GM18511 (cell line): ENCODE results near the gene SLC6A19.

Experiments
- ATAC-seq: cut with Tn5 transposase; IDR thresholded peaks from one replicate; pipeline ENCODE4 v1.9.1; 2021; ENCODE audit warnings: mild to moderate bottlenecking, moderate library complexity; ENCODE audit not compliant: unreplicated experiment

Gene SLC6A19

GRCh38 chr5:1165864-1166263 lies 35.5 kb upstream of the SLC6A19 start:
- ATAC-seq: no peak

GRCh38 chr5:1166370-1166769 lies 35.0 kb upstream of the SLC6A19 start:
- ATAC-seq: no peak

DNA sequence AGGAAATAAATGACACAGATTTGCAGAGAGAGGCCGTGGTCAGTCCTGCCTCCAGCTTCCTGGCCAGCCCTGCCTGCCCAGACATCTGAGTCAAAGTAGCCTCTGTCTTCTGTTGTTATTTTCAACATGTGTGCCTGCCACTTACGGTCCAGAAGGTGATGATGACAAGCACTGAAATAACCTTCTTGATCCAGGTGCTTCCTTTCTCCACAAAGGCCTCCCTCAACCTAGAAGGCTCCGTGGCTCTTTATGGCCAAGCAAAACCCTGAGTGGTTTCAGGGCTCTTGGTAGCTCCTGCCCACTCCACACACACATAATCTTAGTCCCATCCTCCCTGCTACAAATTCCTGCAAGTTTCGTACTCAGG lies 34.1 kb upstream of the SLC6A19 start:
- peak; percentile 9 for ATAC-seq

DNA sequence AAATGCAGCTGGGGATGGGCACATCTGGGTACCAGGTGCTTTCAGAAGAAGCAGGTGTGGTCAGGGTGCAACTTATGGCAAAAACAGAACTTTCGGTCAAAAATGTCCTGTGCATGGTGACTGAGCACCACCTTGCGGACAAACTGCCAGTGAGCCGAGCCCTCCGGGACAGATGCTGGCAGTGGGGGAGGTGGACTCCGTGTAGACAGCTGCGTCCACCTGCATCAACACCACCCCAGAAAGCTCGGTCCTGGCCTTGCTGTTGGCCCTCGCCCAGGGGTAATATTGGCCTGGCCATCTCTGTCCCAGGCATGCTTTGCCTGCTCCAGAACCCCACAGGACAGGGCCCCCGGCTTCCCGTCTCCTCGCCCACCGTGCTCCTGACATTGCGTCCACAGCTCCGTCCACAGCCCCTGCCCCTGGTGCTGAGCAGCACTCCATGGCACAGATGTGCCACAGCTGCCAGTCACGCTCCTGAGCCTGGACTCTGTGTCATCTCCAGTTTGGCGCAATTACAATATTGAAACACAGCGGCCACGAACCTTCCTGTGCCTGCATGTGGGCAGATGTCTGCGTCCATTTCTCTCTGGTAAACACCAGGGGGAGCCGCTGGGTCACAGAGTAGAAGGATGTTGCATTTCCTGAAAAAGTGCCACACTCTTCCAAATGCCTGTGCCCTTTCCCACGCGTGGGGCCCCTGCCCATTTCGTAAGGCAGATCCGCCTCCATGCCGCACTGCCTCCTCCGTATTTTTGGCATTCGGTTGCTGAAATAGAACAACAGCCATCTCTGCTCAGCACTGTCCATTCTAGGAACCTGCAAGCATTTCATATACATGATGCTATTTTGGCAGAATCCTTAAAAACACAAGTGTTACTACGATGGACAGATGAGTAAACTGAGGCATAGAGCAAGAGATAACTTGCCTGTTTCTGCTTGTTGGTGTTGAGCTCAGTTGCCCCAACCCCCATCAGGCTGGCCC lies 33.4 kb upstream of the SLC6A19 start:
- peak; percentile 79 for ATAC-seq

DNA sequence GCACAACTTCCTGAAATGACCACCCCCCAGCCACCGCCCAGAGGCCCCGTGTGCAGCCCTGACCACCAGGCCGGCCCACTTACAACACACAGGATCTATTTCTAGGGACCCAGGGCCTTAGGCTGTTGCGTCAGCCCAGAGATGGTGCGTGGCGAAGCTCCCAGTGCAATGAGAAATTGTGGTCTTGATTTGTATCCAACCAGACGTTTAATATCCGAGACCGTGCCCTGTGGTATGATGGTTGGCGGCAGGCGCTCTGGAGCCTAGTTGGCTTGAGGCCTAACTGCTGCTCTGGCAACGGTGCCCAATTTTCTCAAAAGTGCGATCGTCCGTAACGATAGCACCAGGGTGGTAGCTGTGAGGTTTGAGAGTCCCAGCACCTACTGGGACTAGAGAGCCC lies 32.6 kb upstream of the SLC6A19 start:
- no peak for ATAC-seq

- ATAC-seq: no peak
Measured at GRCh38 chr5:1169211-1170115, 31.9 kb upstream of the SLC6A19 start.

- no peak for ATAC-seq
Measured at GRCh38 chr5:1171340-1171941, 30.0 kb upstream of the SLC6A19 start.

DNA sequence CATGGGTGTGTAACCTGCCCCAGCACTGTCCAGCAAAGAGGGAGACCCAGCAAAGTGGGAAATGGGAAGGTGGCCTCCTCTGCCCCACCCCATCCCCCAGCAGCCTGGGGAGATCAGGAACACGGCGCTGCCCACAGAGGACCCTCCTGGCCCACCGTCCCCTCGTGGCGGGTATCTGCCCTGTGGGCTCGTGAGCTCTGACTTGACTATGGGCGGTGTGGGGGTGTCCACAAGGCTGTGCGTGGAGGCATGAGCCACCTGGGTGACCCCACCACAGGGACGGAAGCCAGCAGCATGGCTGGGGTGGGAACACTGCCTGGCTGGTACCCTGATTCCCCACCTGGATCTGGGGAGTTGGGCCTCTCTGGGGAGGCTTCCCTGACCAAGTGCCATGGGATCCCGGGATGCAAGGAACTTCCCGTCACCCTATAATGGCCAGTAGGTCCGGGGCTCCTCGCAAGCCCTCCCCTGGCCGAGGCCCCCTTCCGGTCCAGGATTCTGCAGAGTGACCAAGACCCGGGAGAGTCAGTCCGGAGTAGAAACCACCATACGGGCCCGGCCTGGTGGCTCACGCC lies 29.3 kb upstream of the SLC6A19 start:
- no peak for ATAC-seq

- no peak for ATAC-seq
Measured at GRCh38 chr5:1172670-1173404, 28.6 kb upstream of the SLC6A19 start.

GRCh38 chr5:1173485-1174070 lies 27.8 kb upstream of the SLC6A19 start:
- no peak for ATAC-seq

DNA sequence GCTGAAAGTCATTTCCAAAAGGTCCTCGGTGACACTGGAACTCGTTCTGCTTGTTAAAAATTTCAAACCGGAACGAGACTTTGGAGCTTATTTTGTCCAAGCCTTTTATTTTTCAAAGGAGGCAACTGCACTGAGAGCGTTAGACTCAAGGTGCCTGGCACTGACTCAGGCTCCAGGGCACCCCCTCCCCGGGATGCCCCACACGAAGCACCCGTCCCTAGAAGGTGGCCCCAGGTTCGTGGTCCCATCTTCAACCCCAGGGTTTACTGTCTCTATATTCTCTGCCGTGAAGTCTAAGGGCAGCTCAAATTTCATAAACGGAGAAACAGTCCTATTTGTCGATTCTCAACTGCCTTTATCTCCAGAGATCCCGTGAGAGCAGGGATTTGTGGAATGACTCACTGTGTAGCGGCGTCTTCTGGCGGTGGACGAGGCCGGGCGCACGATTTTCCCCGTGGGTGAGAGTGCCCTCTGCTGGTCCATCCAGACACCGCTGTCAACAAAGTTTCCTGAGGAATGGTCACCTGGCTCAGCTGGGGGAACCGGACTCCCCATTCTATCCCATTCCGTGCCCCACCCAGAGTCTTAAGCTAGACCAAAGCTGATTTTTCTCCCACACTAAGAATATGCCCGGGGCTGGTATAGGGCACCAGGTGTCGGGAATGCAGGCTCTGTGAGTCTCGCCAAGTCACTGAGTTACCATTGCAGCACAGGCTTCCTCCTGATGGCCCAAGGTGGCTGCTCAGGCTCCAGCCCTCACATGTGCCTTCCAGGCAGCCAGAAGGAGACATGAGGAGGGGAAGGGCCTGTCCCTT lies 27.1 kb upstream of the SLC6A19 start:
- no peak for ATAC-seq

- no peak for ATAC-seq
Measured at GRCh38 chr5:1175015-1175414, 26.4 kb upstream of the SLC6A19 start.

DNA sequence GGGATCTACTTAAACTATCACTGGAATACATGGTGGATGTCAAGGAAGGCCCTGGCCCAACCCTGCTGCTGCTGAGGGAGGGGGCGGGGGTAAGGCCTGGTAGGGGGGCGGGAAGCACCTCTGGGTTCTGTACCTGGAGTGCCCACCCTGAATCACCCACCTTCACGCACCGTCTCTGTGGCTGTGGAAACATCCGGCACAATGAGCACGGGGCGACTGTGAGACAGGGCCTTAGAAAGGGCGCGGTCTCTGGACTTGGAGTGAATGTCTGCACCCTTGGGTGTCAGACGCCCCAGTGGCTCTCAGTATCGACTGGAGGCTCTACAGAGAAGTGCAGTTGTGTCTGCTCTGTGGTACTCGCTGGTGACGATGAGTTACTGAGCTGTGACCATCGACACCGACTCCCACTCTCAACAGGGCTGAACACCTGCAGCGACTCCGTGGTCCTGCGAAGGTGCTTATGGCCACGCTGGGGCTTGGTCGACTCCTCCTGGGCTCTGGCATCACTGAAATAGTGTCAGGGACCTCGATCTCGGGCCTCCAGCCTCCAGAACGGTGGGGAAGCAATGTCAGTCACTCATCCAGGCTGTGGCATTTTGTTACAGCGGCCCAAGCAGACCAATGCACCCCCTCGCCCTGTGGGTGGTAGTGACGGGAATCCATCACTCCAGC lies 25.5 kb upstream of the SLC6A19 start:
- ATAC-seq: no peak

DNA sequence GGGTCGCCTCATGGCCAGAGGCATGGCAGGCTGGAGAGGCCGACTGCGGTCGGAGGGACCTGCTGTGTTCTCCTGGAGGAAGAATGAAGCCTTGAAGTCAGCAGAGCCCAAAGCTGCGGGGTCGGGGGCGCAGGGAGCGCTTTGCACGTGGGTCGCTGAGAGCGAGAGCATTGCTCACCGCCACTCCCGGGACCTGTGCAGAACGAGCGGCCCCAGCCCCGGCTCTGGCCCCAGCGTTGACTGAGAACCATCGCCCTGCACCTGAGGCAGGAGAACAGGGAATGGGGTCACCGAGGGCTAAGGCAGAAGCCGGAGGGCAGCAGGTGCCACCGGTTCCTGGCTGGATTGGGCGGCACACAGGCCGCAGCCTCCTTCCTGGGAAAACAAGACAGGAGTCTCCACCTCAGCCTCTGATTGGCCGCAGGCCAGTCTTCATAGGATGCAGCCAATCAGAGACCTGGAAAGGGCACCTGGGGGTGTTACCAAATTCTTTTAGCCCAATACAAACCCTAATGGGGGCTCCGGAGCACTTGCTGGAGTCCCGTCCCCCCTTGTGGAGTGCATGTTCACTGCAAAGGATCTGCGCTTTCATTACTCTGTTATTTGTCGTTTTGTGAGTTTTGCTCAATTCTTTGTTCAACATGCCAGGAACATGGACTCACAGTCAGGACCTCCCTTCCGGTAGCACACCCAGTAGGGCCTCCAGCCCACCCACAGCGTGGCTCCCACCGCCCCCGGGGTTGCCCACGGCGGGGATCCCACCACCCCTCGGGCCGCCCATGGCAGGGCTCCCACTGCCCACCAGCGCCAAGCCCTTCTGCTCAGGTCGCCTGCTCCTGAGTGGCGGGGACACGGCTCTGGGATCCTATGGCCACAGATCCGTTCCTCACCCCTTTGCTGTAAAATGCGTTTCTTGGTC lies 24.7 kb upstream of the SLC6A19 start:
- ATAC-seq: no peak

DNA sequence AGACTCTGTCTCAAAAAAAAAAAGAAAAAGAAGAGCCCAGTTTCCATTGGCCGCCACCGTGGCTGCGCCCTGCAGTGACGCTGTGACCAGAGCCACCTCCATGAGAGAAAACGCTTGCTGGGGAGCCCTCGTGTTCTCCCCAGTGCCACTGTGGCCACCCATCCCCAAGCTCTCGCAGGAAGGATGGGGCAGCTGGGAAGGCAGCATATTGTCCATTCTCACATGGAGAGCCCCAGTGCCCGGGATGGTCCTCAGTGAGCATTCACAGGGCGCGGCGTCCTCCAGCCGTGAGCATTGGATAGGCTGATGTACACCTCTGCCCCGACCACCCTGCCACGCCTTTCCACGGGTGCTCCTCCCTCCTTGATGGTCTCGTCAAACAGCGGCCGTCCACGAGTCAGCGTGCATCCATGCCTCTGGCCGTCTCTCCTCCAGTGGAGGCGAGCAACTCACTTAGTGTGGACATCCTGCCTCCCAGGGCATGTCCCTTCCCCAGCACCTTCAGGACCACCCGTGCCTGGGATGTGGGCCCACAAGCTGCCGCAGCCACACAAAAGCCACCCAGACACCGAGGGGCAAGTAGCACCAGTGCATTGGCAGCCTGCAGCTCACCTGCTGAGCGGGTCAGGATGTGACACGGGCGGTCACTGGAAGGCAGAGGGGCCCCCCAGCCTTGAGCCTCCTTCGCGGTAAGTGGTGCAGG lies 23.4 kb upstream of the SLC6A19 start:
- no peak for ATAC-seq

DNA sequence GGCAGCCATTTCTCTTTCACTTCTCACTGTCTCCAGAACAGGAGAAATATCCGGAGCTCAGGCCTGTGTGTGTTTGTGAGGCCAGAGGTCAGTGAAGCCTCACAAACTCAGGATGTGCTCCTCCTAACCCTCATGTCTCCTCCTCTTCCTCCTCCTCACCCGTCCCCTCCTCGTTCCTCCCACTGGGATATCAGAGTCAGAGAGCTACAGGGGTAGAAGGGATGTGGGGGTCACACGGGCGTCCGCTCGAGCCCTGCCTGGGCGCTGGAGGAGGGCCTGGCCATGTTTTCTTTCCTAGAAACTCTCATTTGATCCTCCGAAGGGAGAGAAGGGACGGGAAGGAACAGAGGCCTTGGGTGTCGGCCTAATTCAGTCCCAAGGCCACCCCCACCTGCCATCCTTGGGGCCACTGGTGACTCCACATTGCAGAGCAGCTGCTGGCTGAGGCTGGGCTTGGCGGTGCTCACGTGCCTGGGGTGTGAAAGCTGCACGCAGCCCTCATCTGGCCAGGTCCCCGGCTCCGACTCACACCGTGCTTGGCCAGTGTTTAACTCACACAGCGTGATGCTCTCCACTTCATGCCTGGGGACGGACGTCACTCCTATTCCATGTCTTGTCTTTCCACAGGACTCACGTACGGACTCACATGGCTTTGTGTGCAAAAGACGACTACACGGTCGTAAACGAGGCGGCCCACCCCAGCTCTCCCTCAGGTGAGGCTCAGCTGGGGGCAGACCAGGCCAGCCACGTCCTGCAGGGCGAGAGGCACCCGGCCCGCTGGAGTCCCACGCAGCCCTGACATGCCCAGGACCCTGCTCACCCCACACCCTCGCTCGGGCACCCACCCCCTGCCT lies 22.6 kb upstream of the SLC6A19 start:
- no peak for ATAC-seq
